Measurements from ENCODE around the gene SLC1A2. TPM values are rescaled to one million over a fixed set of nuclear protein-coding genes. Genes with fewer than 3 reads are reported as not detected.

SLC1A2 gene
- total RNA-seq, 1 experiment from 2014 or later = 0.50 TPM

DNA sequence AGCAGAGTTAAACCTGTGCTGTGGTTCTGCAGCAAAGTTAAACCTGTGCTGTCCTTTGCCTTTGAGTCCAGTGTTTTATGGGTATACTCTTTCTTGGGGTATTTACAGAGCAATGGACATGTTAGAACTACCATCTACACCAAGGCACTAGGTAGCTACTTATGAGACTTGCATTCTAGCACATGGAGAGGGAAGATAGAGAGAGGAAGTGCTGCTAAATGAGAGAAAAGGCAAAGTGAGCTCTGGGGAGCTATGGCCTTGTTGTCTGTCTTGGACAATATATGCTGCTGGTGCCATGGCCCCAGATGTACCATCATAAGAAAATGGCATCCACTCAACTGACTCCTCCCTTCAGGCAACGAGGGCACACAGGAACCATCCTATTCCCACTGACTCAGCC is 91.5 kb downstream of the SLC1A2 start:
- Mint-ChIP-seq H3K4me1 (peaks cover 9% of the 10 kb centered on the region), H3K36me3 (peaks cover 20% of the 10 kb centered on the region), H3K27me3 (ENCODE audit: low read depth) (peaks cover 78% of the 10 kb centered on the region), H3K9me3 (peaks cover 26% of the 10 kb centered on the region), H3K27ac (no peak overlapping the region), H3K4me3 (no peak overlapping the region)
- TF ChIP-seq FOXJ3 (CRISPR knock-in tag; IDR thresholded peaks at IDR 0.05; ENCODE audit: borderline replicate concordance) = no peak
- TF ChIP-seq ZNF423 (CRISPR knock-in tag; IDR thresholded peaks at IDR 0.05) = no peak
- no peak for TF ChIP-seq CBFB (CRISPR knock-in tag; IDR thresholded peaks at IDR 0.05; ENCODE audit: low read depth)
- TF ChIP-seq, protein P1, sequence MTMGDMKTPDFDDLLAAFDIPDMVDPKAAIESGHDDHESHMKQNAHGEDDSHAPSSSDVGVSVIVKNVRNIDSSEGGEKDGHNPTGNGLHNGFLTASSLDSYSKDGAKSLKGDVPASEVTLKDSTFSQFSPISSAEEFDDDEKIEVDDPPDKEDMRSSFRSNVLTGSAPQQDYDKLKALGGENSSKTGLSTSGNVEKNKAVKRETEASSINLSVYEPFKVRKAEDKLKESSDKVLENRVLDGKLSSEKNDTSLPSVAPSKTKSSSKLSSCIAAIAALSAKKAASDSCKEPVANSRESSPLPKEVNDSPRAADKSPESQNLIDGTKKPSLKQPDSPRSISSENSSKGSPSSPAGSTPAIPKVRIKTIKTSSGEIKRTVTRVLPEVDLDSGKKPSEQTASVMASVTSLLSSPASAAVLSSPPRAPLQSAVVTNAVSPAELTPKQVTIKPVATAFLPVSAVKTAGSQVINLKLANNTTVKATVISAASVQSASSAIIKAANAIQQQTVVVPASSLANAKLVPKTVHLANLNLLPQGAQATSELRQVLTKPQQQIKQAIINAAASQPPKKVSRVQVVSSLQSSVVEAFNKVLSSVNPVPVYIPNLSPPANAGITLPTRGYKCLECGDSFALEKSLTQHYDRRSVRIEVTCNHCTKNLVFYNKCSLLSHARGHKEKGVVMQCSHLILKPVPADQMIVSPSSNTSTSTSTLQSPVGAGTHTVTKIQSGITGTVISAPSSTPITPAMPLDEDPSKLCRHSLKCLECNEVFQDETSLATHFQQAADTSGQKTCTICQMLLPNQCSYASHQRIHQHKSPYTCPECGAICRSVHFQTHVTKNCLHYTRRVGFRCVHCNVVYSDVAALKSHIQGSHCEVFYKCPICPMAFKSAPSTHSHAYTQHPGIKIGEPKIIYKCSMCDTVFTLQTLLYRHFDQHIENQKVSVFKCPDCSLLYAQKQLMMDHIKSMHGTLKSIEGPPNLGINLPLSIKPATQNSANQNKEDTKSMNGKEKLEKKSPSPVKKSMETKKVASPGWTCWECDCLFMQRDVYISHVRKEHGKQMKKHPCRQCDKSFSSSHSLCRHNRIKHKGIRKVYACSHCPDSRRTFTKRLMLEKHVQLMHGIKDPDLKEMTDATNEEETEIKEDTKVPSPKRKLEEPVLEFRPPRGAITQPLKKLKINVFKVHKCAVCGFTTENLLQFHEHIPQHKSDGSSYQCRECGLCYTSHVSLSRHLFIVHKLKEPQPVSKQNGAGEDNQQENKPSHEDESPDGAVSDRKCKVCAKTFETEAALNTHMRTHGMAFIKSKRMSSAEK (CRISPR knock-in tag; IDR thresholded peaks at IDR 0.05; ENCODE audit: borderline replicate concordance) = no peak
- no peak for ATAC-seq
- no peak for DNase-seq (ENCODE audit: low spot score)
- POLR2A ChIA-PET = no interaction called here
- CTCF ChIA-PET = no interaction called here

DNA sequence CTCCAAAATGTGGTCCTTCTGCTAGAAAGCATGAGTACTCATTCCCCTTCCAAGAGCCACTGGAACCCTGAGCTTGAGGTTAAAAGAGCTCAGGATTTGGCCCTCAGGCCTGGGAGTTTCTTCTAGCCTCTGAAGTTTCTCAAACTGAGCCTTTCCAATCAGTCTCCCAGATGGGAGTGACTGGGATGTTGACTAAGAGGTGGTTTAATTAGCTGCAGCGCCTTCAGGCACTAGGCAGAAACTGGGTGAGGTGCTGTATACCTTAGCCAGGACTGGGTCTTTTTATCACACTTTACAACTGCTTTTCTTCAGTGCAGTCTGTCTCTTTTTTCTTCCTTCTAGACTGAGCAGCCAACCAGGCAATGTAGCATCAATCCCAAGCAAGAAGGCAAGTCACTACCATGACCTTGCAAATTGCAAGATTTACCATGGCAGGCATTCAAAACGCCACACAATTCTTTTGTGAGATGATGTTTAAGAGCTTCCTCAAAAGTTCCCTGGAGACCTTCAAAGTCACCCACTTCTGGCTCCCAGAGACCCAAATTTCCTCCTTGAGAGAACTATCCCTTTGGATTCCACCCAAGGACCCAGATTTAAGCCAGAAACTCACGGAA is 93.0 kb downstream of the SLC1A2 start:
- peaks cover 11% of the 10 kb centered on the region for H3K9me3 Mint-ChIP-seq
- H3K4me1 Mint-ChIP-seq = peaks cover 24% of the 10 kb centered on the region
- no peak for DNase-seq (ENCODE audit: low spot score)
- peaks cover 63% of the 10 kb centered on the region for H3K27me3 Mint-ChIP-seq (ENCODE audit: low read depth)
- no peak overlapping the region for H3K27ac Mint-ChIP-seq
- no peak overlapping the region for H3K4me3 Mint-ChIP-seq
- ATAC-seq = no peak
- H3K36me3 Mint-ChIP-seq = peaks cover 6% of the 10 kb centered on the region
- TF ChIP-seq HMGA2 (CRISPR knock-in tag; IDR thresholded peaks at IDR 0.05) = no peak
- TF ChIP-seq, protein P2, sequence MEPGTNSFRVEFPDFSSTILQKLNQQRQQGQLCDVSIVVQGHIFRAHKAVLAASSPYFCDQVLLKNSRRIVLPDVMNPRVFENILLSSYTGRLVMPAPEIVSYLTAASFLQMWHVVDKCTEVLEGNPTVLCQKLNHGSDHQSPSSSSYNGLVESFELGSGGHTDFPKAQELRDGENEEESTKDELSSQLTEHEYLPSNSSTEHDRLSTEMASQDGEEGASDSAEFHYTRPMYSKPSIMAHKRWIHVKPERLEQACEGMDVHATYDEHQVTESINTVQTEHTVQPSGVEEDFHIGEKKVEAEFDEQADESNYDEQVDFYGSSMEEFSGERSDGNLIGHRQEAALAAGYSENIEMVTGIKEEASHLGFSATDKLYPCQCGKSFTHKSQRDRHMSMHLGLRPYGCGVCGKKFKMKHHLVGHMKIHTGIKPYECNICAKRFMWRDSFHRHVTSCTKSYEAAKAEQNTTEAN (CRISPR knock-in tag; IDR thresholded peaks at IDR 0.05) = no peak
- no peak for TF ChIP-seq JUN (CRISPR knock-in tag; IDR thresholded peaks at IDR 0.05)
- no peak for TF ChIP-seq MYBL2 (CRISPR knock-in tag; IDR thresholded peaks at IDR 0.05)
- TF ChIP-seq ZNF121 (CRISPR knock-in tag; IDR thresholded peaks at IDR 0.05) = no peak
- TF ChIP-seq FOXJ3 (CRISPR knock-in tag; IDR thresholded peaks at IDR 0.05; ENCODE audit: borderline replicate concordance) = no peak
- CTCF ChIA-PET = no interaction called here
- POLR2A ChIA-PET = no interaction called here

DNA sequence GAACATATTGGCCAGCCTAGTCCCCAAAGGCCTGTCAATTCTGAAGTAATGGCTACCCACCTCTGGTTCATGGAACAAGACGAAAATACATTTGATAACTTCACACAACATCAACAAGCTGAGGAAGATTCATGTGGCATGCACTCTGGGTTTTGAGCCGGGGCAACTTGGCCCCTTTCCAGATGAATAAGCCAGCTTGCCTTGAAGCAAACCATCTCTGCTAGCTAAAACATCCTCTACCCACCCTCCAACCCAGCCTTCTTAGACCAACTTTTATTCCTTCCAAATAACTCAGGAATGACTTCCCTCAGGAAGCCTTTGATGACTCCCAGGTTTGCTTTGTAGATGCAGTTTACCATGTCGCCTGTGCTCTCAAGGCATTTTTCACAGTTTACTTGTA is 94.4 kb downstream of the SLC1A2 start:
- no peaks in the 10 kb centered on the region for H3K9me3 Mint-ChIP-seq
- peaks cover 52% of the 10 kb centered on the region for H3K27me3 Mint-ChIP-seq (ENCODE audit: low read depth)
- DNase-seq (ENCODE audit: low spot score) = no peak
- CTCF ChIA-PET = no interaction called here
- no peak overlapping the region for H3K4me3 Mint-ChIP-seq
- no peaks in the 10 kb centered on the region for H3K36me3 Mint-ChIP-seq
- POLR2A ChIA-PET = no interaction called here
- H3K4me1 Mint-ChIP-seq = peaks cover 28% of the 10 kb centered on the region
- ATAC-seq = no peak
- H3K27ac Mint-ChIP-seq = no peak overlapping the region
- TF ChIP-seq, protein P3, sequence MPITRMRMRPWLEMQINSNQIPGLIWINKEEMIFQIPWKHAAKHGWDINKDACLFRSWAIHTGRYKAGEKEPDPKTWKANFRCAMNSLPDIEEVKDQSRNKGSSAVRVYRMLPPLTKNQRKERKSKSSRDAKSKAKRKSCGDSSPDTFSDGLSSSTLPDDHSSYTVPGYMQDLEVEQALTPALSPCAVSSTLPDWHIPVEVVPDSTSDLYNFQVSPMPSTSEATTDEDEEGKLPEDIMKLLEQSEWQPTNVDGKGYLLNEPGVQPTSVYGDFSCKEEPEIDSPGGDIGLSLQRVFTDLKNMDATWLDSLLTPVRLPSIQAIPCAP (CRISPR knock-in tag; IDR thresholded peaks at IDR 0.05) = no peak
- TF ChIP-seq NR1H2 (CRISPR knock-in tag; IDR thresholded peaks at IDR 0.05) = no peak
- TF ChIP-seq, protein P4, sequence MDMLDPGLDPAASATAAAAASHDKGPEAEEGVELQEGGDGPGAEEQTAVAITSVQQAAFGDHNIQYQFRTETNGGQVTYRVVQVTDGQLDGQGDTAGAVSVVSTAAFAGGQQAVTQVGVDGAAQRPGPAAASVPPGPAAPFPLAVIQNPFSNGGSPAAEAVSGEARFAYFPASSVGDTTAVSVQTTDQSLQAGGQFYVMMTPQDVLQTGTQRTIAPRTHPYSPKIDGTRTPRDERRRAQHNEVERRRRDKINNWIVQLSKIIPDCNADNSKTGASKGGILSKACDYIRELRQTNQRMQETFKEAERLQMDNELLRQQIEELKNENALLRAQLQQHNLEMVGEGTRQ (CRISPR knock-in tag; IDR thresholded peaks at IDR 0.05) = no peak
- no peak for TF ChIP-seq ZBTB21 (CRISPR knock-in tag; IDR thresholded peaks at IDR 0.05; ENCODE audit: borderline replicate concordance)
- TF ChIP-seq, protein P5, sequence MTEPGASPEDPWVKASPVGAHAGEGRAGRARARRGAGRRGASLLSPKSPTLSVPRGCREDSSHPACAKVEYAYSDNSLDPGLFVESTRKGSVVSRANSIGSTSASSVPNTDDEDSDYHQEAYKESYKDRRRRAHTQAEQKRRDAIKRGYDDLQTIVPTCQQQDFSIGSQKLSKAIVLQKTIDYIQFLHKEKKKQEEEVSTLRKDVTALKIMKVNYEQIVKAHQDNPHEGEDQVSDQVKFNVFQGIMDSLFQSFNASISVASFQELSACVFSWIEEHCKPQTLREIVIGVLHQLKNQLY (CRISPR knock-in tag; IDR thresholded peaks at IDR 0.05) = no peak
- TF ChIP-seq, protein P6, sequence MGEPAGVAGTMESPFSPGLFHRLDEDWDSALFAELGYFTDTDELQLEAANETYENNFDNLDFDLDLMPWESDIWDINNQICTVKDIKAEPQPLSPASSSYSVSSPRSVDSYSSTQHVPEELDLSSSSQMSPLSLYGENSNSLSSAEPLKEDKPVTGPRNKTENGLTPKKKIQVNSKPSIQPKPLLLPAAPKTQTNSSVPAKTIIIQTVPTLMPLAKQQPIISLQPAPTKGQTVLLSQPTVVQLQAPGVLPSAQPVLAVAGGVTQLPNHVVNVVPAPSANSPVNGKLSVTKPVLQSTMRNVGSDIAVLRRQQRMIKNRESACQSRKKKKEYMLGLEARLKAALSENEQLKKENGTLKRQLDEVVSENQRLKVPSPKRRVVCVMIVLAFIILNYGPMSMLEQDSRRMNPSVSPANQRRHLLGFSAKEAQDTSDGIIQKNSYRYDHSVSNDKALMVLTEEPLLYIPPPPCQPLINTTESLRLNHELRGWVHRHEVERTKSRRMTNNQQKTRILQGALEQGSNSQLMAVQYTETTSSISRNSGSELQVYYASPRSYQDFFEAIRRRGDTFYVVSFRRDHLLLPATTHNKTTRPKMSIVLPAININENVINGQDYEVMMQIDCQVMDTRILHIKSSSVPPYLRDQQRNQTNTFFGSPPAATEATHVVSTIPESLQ (CRISPR knock-in tag; IDR thresholded peaks at IDR 0.05) = no peak
- no peak for TF ChIP-seq CREM (CRISPR knock-in tag; IDR thresholded peaks at IDR 0.05)
- TF ChIP-seq GTF2I (CRISPR knock-in tag; conservative IDR thresholded peaks at IDR 0.05) = no peak
- TF ChIP-seq TEAD4 (CRISPR knock-in tag; IDR thresholded peaks at IDR 0.05) = no peak
- TF ChIP-seq ELF4 (CRISPR knock-in tag; IDR thresholded peaks at IDR 0.05; ENCODE audit: low read depth) = no peak
- TF ChIP-seq, protein P7, sequence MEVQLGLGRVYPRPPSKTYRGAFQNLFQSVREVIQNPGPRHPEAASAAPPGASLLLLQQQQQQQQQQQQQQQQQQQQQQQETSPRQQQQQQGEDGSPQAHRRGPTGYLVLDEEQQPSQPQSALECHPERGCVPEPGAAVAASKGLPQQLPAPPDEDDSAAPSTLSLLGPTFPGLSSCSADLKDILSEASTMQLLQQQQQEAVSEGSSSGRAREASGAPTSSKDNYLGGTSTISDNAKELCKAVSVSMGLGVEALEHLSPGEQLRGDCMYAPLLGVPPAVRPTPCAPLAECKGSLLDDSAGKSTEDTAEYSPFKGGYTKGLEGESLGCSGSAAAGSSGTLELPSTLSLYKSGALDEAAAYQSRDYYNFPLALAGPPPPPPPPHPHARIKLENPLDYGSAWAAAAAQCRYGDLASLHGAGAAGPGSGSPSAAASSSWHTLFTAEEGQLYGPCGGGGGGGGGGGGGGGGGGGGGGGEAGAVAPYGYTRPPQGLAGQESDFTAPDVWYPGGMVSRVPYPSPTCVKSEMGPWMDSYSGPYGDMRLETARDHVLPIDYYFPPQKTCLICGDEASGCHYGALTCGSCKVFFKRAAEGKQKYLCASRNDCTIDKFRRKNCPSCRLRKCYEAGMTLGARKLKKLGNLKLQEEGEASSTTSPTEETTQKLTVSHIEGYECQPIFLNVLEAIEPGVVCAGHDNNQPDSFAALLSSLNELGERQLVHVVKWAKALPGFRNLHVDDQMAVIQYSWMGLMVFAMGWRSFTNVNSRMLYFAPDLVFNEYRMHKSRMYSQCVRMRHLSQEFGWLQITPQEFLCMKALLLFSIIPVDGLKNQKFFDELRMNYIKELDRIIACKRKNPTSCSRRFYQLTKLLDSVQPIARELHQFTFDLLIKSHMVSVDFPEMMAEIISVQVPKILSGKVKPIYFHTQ (CRISPR knock-in tag; IDR thresholded peaks at IDR 0.05) = no peak
